Prostate gland (tissue), 2 donors: ENCODE results near the gene TMEM204. TPM values are rescaled to one million over a fixed set of nuclear protein-coding genes. Genes with fewer than 3 reads are reported as not detected.

Experiments used
- DNase-seq: peaks from one replicate; pipeline ENCODE4 v3.0.0-alpha.2; 2019; ENCODE audit warnings: low spot score
- H3K27ac ChIP-seq, 2 donors: fragments of 200-600 bp; sonication (generic); 2 replicates each; pipeline ENCODE4 v1.5.1; 2017 to 2019
- H3K27me3 ChIP-seq: fragments of 200-600 bp; sonication (generic); replicated peaks from 2 replicates; pipeline ENCODE4 v1.5.1; 2019; ENCODE audit not compliant: insufficient read depth
- H3K36me3 ChIP-seq, 2 donors: fragments of 200-600 bp; sonication (generic); 1 replicate in 1 of 2; 2 replicates in 1 of 2; pipeline versions ENCODE4 v1.5.1 to v1.8.1; 2017 to 2019
- H3K4me1 ChIP-seq: fragments of 200-600 bp; sonication (generic); replicated peaks from 2 replicates; pipeline ENCODE4 v1.5.1; 2019
- H3K4me3 ChIP-seq, 2 donors: fragments of 200-600 bp; sonication (generic); 2 replicates each; pipeline ENCODE4 v1.5.1; 2017 to 2019
- H3K9me3 ChIP-seq: fragments of 200-600 bp; sonication (generic); 2 replicates; pipeline ENCODE4 v1.5.1; 2017
- POLR2A ChIP-seq: fragments of 450-650 bp; IDR thresholded peaks from one replicate; pipeline ENCODE4 v1.6.1; 2016; ENCODE audit warnings: antibody characterized with exemption, mild to moderate bottlenecking
- POLR2AphosphoS5 ChIP-seq: sonication (generic); formaldehyde crosslinking; IDR thresholded peaks from one replicate; pipeline ENCODE4 v1.6.1; 2017; ENCODE audit warnings: antibody characterized with exemption
- WGBS: methylation state at CpG from one replicate; pipeline ENCODE4 v1.1.5; 2018; 5-methylcytosine and 5-hydroxymethylcytosine counted together
- intact Hi-C: fragments of 100-400 bp; cut with DNase I; formaldehyde crosslinking; loops from one replicate; pipeline ENCODE4 v1.14.2; 2022
- total RNA-seq, 2 donors: library from RNA; depleted of rRNA; stranded (reverse); fragments of >200 nt; gene quantifications; one replicate each; pipeline ENCODE4 v1.1.0, GENCODE V29; 2016
- TF ChIP-seq, protein P1 (sequence below), 4 experiments: fragments of 200-600 bp in 2 of 4; fragments of 450-650 bp in 2 of 4; sonication (generic) in 2 of 4; IDR thresholded peaks; 1 replicate in 3 of 4; 2 replicates in 1 of 4; pipeline ENCODE4 v1.5.1; 2016 to 2019; ENCODE audit warnings: antibody characterized with exemption in 4 of 4, mild to moderate bottlenecking in 2 of 4, moderate library complexity in 2 of 4

The TMEM204 gene
- total RNA-seq, 2 donors from 2014 or later: 20.7 to 33.9 TPM

DNA sequence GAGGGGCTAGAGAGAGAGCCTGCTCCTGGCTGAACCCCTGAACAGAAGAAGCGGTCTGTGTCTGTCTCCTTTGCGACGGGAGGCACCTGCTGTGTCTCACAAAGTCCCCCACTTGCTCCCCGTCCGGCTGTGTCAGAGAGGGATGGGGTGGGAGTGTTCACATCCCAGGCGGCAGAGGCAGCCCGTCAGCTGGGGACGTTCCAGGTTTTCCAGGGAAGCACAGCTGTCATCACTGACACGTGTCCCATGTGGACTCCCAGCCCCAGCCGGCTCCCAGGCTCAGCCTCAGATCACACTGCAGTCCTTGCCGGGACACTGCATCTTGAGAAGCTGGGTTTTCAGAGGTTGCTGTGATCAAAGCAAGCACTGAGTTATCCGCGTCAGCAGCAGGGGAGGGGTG lies 38.8 kb upstream of the TMEM204 start:
- Histone ChIP-seq H3K27me3 (no peaks in the 10 kb centered on the region), H3K4me1 (peaks cover 8% of the 10 kb centered on the region), H3K36me3 (peaks cover 0 to 10% of the 10 kb centered on the region in 2 donors), H3K27ac (no peak overlapping the region), H3K9me3 (no peaks in the 10 kb centered on the region), H3K4me3 (peak overlapping the region; percentile 71 to 85)
- WGBS: 76% methylated on average over 13 of the region's 13 CpGs
- TF ChIP-seq, protein P1, sequence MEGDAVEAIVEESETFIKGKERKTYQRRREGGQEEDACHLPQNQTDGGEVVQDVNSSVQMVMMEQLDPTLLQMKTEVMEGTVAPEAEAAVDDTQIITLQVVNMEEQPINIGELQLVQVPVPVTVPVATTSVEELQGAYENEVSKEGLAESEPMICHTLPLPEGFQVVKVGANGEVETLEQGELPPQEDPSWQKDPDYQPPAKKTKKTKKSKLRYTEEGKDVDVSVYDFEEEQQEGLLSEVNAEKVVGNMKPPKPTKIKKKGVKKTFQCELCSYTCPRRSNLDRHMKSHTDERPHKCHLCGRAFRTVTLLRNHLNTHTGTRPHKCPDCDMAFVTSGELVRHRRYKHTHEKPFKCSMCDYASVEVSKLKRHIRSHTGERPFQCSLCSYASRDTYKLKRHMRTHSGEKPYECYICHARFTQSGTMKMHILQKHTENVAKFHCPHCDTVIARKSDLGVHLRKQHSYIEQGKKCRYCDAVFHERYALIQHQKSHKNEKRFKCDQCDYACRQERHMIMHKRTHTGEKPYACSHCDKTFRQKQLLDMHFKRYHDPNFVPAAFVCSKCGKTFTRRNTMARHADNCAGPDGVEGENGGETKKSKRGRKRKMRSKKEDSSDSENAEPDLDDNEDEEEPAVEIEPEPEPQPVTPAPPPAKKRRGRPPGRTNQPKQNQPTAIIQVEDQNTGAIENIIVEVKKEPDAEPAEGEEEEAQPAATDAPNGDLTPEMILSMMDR (IDR thresholded peaks at IDR 0.05): no peak
- intact Hi-C loops: loop anchor here (5.0 kb wide), 1 partner anchor 118 kb away; the partner anchor contains the start of genes CRAMP1 and IFT140
- DNase-seq: no peak

DNA sequence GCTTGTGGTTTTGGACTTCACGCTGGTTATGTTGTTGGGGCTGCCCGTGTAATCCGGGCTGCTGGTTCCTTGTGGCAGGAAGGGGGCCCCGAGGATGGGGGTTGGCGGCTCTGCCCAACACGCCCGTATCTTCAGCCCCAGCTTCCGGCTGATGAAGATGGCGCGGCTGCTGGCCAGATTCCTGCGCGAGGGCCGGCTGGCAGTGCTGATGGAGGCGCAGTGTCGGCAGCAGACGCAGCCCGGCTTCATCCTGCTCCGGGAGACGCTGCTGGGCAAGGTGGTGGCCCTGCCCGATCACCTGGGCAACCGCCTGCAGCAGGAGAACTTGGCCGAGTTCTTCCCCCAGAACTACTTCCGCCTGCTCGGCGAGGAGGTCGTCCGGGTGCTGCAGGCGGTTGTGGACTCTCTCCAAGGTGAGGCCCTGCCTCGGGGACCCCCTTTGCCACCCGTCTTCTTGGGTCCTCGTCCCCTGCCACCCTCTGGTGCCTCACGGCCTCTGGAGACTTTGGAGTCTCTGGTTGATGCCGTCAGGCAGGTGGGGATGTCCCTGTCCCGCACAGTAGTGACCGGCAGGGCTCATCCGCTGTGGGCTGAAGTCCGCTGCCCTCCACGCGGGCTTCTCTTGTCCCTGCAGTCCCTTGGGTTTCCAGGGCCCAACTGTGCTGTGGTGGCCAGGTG lies 38.1 kb upstream of the TMEM204 start:
- WGBS: 92% methylated on average over 39 of the region's 39 CpGs
- Histone ChIP-seq H3K36me3 (peaks cover 0 to 10% of the 10 kb centered on the region in 2 donors), H3K27me3 (no peaks in the 10 kb centered on the region), H3K9me3 (no peaks in the 10 kb centered on the region), H3K4me1 (peaks cover 8% of the 10 kb centered on the region), H3K4me3 (no peak overlapping the region), H3K27ac (no peak overlapping the region)
- intact Hi-C loops: no loop called here
- TF ChIP-seq POLR2A (no peak), POLR2AphosphoS5 (no peak)
- TF ChIP-seq, protein P1 (IDR thresholded peaks at IDR 0.05): no peak
- DNase-seq: no peak

DNA sequence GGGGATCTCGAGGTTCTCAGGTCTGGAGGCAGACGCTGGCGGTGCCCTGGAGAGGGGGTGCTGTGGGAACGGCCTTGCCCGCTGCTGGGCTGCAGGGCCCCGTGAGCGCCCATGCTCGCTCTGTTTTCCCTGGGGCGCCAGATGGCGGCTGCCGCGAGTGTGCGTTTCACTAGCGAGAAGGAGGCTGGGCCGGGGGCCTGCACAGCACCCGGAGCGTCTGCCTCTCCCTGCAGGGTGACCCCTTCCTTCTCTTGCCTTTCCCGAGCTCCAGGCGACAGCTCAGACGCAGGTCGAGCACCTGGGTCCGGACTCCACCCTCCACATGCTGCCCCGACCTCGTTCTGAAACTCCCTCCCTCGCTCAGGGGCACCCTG lies 37.6 kb upstream of the TMEM204 start:
- Histone ChIP-seq H3K27ac (no peak overlapping the region), H3K4me1 (peaks cover 8% of the 10 kb centered on the region), H3K36me3 (peaks cover 0 to 10% of the 10 kb centered on the region in 2 donors), H3K9me3 (no peaks in the 10 kb centered on the region), H3K27me3 (no peaks in the 10 kb centered on the region), H3K4me3 (no peak overlapping the region)
- no peak for DNase-seq
- 93% methylated on average over 25 of the region's 25 CpGs for WGBS
- TF ChIP-seq, protein P1 (IDR thresholded peaks at IDR 0.05): no peak
- no peak for TF ChIP-seq POLR2AphosphoS5
- intact Hi-C loops: no loop called here

DNA sequence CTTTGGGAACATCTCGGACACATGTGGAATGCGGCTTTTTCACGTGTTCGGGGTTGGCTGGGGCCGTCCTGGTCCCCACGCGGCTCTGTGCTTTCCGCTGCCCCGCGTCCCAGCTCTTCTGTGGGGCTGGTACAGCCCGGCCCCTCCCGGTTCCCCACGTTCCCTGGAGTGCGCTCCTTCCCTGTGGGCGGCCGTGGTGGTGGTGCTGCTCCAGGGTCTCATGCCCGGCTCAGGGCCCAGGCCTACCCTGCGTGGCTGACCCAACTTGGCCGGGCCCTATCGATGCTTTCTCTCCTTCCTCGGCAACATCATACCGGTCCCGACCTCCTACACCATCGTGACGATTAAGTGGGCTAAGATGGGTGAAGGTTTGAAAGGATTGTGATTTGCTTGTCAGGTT lies 37.0 kb upstream of the TMEM204 start:
- peaks cover 8% of the 10 kb centered on the region for H3K4me1 ChIP-seq
- H3K27me3 ChIP-seq: no peaks in the 10 kb centered on the region
- no peak for DNase-seq
- TF ChIP-seq POLR2AphosphoS5: no peak
- no peak for TF ChIP-seq POLR2A
- TF ChIP-seq, protein P1 (IDR thresholded peaks at IDR 0.05): no peak
- peaks cover 2 to 11% of the 10 kb centered on the region in 2 donors for H3K36me3 ChIP-seq
- whole genome bisulfite sequencing: 91% methylated on average over 25 of the region's 25 CpGs
- H3K27ac ChIP-seq: no peak overlapping the region
- H3K4me3 ChIP-seq: no peak overlapping the region
- H3K9me3 ChIP-seq: no peaks in the 10 kb centered on the region
- intact Hi-C loops: no loop called here

DNA sequence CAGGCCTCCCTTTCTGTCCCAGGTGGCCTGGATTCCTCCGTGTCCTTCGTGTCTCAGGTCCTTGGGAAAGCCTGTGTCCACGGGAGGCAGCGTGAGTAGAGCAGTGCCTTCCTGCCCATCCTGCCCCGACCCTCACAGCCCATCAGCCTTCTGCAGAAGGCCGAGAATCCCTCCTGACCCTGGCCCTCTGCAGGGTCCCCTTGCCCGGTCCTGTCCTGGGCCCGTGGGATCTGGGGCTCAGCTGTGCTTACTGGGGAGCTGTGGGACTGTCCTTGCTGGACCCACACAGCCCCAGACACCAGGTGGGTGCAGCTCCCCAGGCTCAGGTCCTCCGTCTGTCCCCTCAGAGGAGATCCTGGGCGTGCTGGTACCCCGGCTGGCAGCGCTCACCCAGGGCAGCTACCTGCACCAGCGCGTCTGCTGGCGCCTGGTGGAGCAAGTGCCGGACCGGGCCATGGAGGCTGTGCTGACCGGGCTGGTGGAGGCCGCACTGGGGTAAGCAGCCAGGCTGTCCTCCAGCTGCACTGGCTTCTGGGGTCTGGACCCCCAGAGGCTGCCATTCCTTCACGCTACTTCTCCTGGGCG lies 36.4 kb upstream of the TMEM204 start:
- intact Hi-C loops: no loop called here
- WGBS: 86% methylated on average over 21 of the region's 21 CpGs
- no peak for DNase-seq
- Histone ChIP-seq H3K27me3 (no peaks in the 10 kb centered on the region), H3K27ac (no peak overlapping the region), H3K4me3 (no peak overlapping the region), H3K9me3 (no peaks in the 10 kb centered on the region), H3K4me1 (peaks cover 8% of the 10 kb centered on the region), H3K36me3 (peaks cover 8 to 18% of the 10 kb centered on the region in 2 donors)
- TF ChIP-seq, protein P1 (IDR thresholded peaks at IDR 0.05): no peak
- no peak for TF ChIP-seq POLR2AphosphoS5
- no peak for TF ChIP-seq POLR2A
